ENCODE measurements around the gene OXNAD1. TPM values are rescaled to one million over a fixed set of nuclear protein-coding genes. Genes with fewer than 3 reads are reported as not detected.

The OXNAD1 gene
- total and polyA plus RNA-seq, 2 experiments from 2014 or later, result 9.8 to 10.8 TPM

GRCh38 chr3:16252243-16252978 lies 12.6 kb upstream of the OXNAD1 start:
- Histone ChIP-seq H3F3A (ENCODE audit: insufficient read depth) (peaks cover 5% of the 10 kb centered on the region; the same call in 1 of the 2 replicates), H2AFZ (no peak overlapping the region), H3K4me1 (ENCODE audit: insufficient read depth) (no peaks in the 10 kb centered on the region), H3K4me3 (no peak overlapping the region), H3K27ac (no peak overlapping the region), H3K36me3 (ENCODE audit: low read depth) (no peaks in the 10 kb centered on the region), H3K9me2 (ENCODE audit: insufficient read depth) (no peaks in the 10 kb centered on the region), H4K20me1 (ENCODE audit: insufficient read depth) (no peaks in the 10 kb centered on the region), H3K79me2 (ENCODE audit: insufficient read depth) (no peaks in the 10 kb centered on the region), H3K27me3 (replicated peaks; ENCODE audit: insufficient read depth) (no peaks in the 10 kb centered on the region), H3K9ac (no peak overlapping the region), H3K4me2 (ENCODE audit: unreplicated experiment) (no peak overlapping the region), H3K9me3 (ENCODE audit: low read depth) (no peaks in the 10 kb centered on the region)
- no peak for TF ChIP-seq EZH2 (IDR thresholded peaks at IDR 0.05; ENCODE audit: insufficient read depth, poor library complexity, severe bottlenecking)
- TF ChIP-seq EZH2phosphoT487 (IDR thresholded peaks at IDR 0.05; ENCODE audit: insufficient read depth, low read depth), result no peak
- DNase-seq, result peak; percentile 18
- 84 to 89% methylated on average over 7 of the region's 7 CpGs for WGBS, 2 experiments (ENCODE audit: low coverage in 1 of 2, low lambda C conversion rate in 2 of 2, missing lambda C conversion rate in 2 of 2)
- in situ Hi-C loops (cut with MboI), result no loop called here

- Histone ChIP-seq H3F3A (ENCODE audit: insufficient read depth) (peaks cover 9% of the 10 kb centered on the region; the same call in 1 of the 2 replicates), H3K9me2 (ENCODE audit: insufficient read depth) (no peaks in the 10 kb centered on the region), H3K27me3 (replicated peaks; ENCODE audit: insufficient read depth) (no peaks in the 10 kb centered on the region), H3K79me2 (ENCODE audit: insufficient read depth) (no peaks in the 10 kb centered on the region), H3K27ac (no peak overlapping the region), H3K9ac (no peak overlapping the region), H3K36me3 (ENCODE audit: low read depth) (no peaks in the 10 kb centered on the region), H3K9me3 (ENCODE audit: low read depth) (no peaks in the 10 kb centered on the region), H3K4me1 (ENCODE audit: insufficient read depth) (no peaks in the 10 kb centered on the region), H2AFZ (no peak overlapping the region), H4K20me1 (ENCODE audit: insufficient read depth) (no peaks in the 10 kb centered on the region), H3K4me2 (ENCODE audit: unreplicated experiment) (no peak overlapping the region), H3K4me3 (no peak overlapping the region)
- TF ChIP-seq EZH2phosphoT487 (IDR thresholded peaks at IDR 0.05; ENCODE audit: insufficient read depth, low read depth) (no peak), EZH2 (IDR thresholded peaks at IDR 0.05; ENCODE audit: insufficient read depth, poor library complexity, severe bottlenecking) (no peak)
- DNase-seq, result no peak
- 85% methylated on average over 2 of the region's 2 CpGs for WGBS, 2 experiments (ENCODE audit: low coverage in 1 of 2, low lambda C conversion rate in 2 of 2, missing lambda C conversion rate in 2 of 2)
- in situ Hi-C loops (cut with MboI), result no loop called here
These were observed 12.0 kb upstream of the OXNAD1 start for GRCh38 chr3:16252988-16253387.

- Histone ChIP-seq H3K79me2 (ENCODE audit: insufficient read depth) (no peaks in the 10 kb centered on the region), H3K4me2 (ENCODE audit: unreplicated experiment) (no peak overlapping the region), H2AFZ (no peak overlapping the region), H3K4me1 (ENCODE audit: insufficient read depth) (no peaks in the 10 kb centered on the region), H3F3A (ENCODE audit: insufficient read depth) (peaks cover 9% of the 10 kb centered on the region; the same call in 1 of the 2 replicates), H3K9ac (no peak overlapping the region), H3K27ac (no peak overlapping the region), H3K36me3 (ENCODE audit: low read depth) (no peaks in the 10 kb centered on the region), H3K9me3 (ENCODE audit: low read depth) (no peaks in the 10 kb centered on the region), H3K27me3 (replicated peaks; ENCODE audit: insufficient read depth) (no peaks in the 10 kb centered on the region), H4K20me1 (ENCODE audit: insufficient read depth) (no peaks in the 10 kb centered on the region), H3K9me2 (ENCODE audit: insufficient read depth) (no peaks in the 10 kb centered on the region), H3K4me3 (no peak overlapping the region)
- TF ChIP-seq EZH2phosphoT487 (IDR thresholded peaks at IDR 0.05; ENCODE audit: insufficient read depth, low read depth), result no peak
- TF ChIP-seq EZH2 (IDR thresholded peaks at IDR 0.05; ENCODE audit: insufficient read depth, poor library complexity, severe bottlenecking), result no peak
- in situ Hi-C loops (cut with MboI), result no loop called here
- peak; percentile 48 for DNase-seq
- 83 to 86% methylated on average over 7 of the region's 7 CpGs for WGBS, 2 experiments (ENCODE audit: low coverage in 1 of 2, low lambda C conversion rate in 2 of 2, missing lambda C conversion rate in 2 of 2)
These were observed 11.4 kb upstream of the OXNAD1 start for GRCh38 chr3:16253601-16254000.

- H3K4me2 ChIP-seq (ENCODE audit: unreplicated experiment), result no peak overlapping the region
- no peaks in the 10 kb centered on the region for H3K79me2 ChIP-seq (ENCODE audit: insufficient read depth)
- no peak overlapping the region for H3K4me3 ChIP-seq
- TF ChIP-seq EZH2phosphoT487 (IDR thresholded peaks at IDR 0.05; ENCODE audit: insufficient read depth, low read depth) (no peak), EZH2 (IDR thresholded peaks at IDR 0.05; ENCODE audit: insufficient read depth, poor library complexity, severe bottlenecking) (no peak)
- no peaks in the 10 kb centered on the region for H3K27me3 ChIP-seq (replicated peaks; ENCODE audit: insufficient read depth)
- H2AFZ ChIP-seq, result no peak overlapping the region
- H3F3A ChIP-seq (ENCODE audit: insufficient read depth), result peaks cover 9% of the 10 kb centered on the region; the same call in 1 of the 2 replicates
- in situ Hi-C loops (cut with MboI), result no loop called here
- H3K9me2 ChIP-seq (ENCODE audit: insufficient read depth), result no peaks in the 10 kb centered on the region
- H3K9ac ChIP-seq, result no peak overlapping the region
- no peaks in the 10 kb centered on the region for H4K20me1 ChIP-seq (ENCODE audit: insufficient read depth)
- WGBS, 2 experiments (ENCODE audit: low coverage in 1 of 2, low lambda C conversion rate in 2 of 2, missing lambda C conversion rate in 2 of 2), result 73 to 86% methylated on average over 5 of the region's 5 CpGs
- H3K9me3 ChIP-seq (ENCODE audit: low read depth), result no peaks in the 10 kb centered on the region
- no peak for DNase-seq
- H3K36me3 ChIP-seq (ENCODE audit: low read depth), result peaks cover 9% of the 10 kb centered on the region
- H3K27ac ChIP-seq, result no peak overlapping the region
- H3K4me1 ChIP-seq (ENCODE audit: insufficient read depth), result no peaks in the 10 kb centered on the region
These were observed 10.1 kb upstream of the OXNAD1 start for GRCh38 chr3:16254916-16255315.

All from GM23248 (cell line).